ENCODE data around the gene ZBTB38.

The ZBTB38 gene

GRCh38 chr3:141380279-141380678 lies 12.0 kb downstream of the ZBTB38 start:
- intact Hi-C loops (cut with micrococcal nuclease), result no loop called here
- Mint-ChIP-seq H3K4me3 (no peak overlapping the region), H3K4me1 (ENCODE audit: low read depth) (peaks cover 16% of the 10 kb centered on the region), H3K9me3 (no peaks in the 10 kb centered on the region), H3K27me3 (no peaks in the 10 kb centered on the region), H3K36me3 (ENCODE audit: low read depth) (no peaks in the 10 kb centered on the region), H3K27ac (no peak overlapping the region)

GRCh38 chr3:141380987-141381386 lies 12.7 kb downstream of the ZBTB38 start:
- H3K9me3 Mint-ChIP-seq, result no peaks in the 10 kb centered on the region
- no peaks in the 10 kb centered on the region for H3K27me3 Mint-ChIP-seq
- H3K4me3 Mint-ChIP-seq, result no peak overlapping the region
- no peaks in the 10 kb centered on the region for H3K36me3 Mint-ChIP-seq (ENCODE audit: low read depth)
- H3K4me1 Mint-ChIP-seq (ENCODE audit: low read depth), result peaks cover 9% of the 10 kb centered on the region
- intact Hi-C loops (cut with micrococcal nuclease), result no loop called here
- H3K27ac Mint-ChIP-seq, result no peak overlapping the region

- Mint-ChIP-seq H3K27ac (no peak overlapping the region), H3K4me3 (no peak overlapping the region), H3K9me3 (no peaks in the 10 kb centered on the region), H3K36me3 (ENCODE audit: low read depth) (no peaks in the 10 kb centered on the region), H3K27me3 (no peaks in the 10 kb centered on the region), H3K4me1 (ENCODE audit: low read depth) (peaks cover 5% of the 10 kb centered on the region)
- intact Hi-C loops (cut with micrococcal nuclease), result no loop called here
Observed at GRCh38 chr3:141382571-141382970, 14.3 kb downstream of the ZBTB38 start.

- no peaks in the 10 kb centered on the region for H3K36me3 Mint-ChIP-seq (ENCODE audit: low read depth)
- H3K9me3 Mint-ChIP-seq, result no peaks in the 10 kb centered on the region
- no peaks in the 10 kb centered on the region for H3K27me3 Mint-ChIP-seq
- no peak overlapping the region for H3K27ac Mint-ChIP-seq
- peaks cover 5% of the 10 kb centered on the region for H3K4me1 Mint-ChIP-seq (ENCODE audit: low read depth)
- intact Hi-C loops (cut with micrococcal nuclease), result no loop called here
- no peak overlapping the region for H3K4me3 Mint-ChIP-seq
Observed at GRCh38 chr3:141383555-141384129, 15.3 kb downstream of the ZBTB38 start.

GRCh38 chr3:141384157-141384556 lies 15.9 kb downstream of the ZBTB38 start:
- Mint-ChIP-seq H3K9me3 (no peaks in the 10 kb centered on the region), H3K4me1 (ENCODE audit: low read depth) (peaks cover 5% of the 10 kb centered on the region), H3K36me3 (ENCODE audit: low read depth) (no peaks in the 10 kb centered on the region), H3K27me3 (no peaks in the 10 kb centered on the region), H3K4me3 (no peak overlapping the region), H3K27ac (no peak overlapping the region)
- intact Hi-C loops (cut with micrococcal nuclease), result no loop called here

GRCh38 chr3:141384575-141384974 lies 16.3 kb downstream of the ZBTB38 start:
- H3K9me3 Mint-ChIP-seq, result no peaks in the 10 kb centered on the region
- H3K4me3 Mint-ChIP-seq, result no peak overlapping the region
- H3K36me3 Mint-ChIP-seq (ENCODE audit: low read depth), result no peaks in the 10 kb centered on the region
- H3K4me1 Mint-ChIP-seq (ENCODE audit: low read depth), result peaks cover 5% of the 10 kb centered on the region
- no peaks in the 10 kb centered on the region for H3K27me3 Mint-ChIP-seq
- no peak overlapping the region for H3K27ac Mint-ChIP-seq
- intact Hi-C loops (cut with micrococcal nuclease), result no loop called here

GRCh38 chr3:141385406-141386125 lies 17.3 kb downstream of the ZBTB38 start:
- H3K9me3 Mint-ChIP-seq, result no peaks in the 10 kb centered on the region
- H3K27ac Mint-ChIP-seq, result no peak overlapping the region
- no peaks in the 10 kb centered on the region for H3K27me3 Mint-ChIP-seq
- intact Hi-C loops (cut with micrococcal nuclease), result no loop called here
- no peak overlapping the region for H3K4me3 Mint-ChIP-seq
- no peaks in the 10 kb centered on the region for H3K36me3 Mint-ChIP-seq (ENCODE audit: low read depth)
- H3K4me1 Mint-ChIP-seq (ENCODE audit: low read depth), result peaks cover 5% of the 10 kb centered on the region

- Mint-ChIP-seq H3K9me3 (no peaks in the 10 kb centered on the region), H3K4me3 (no peak overlapping the region), H3K36me3 (ENCODE audit: low read depth) (no peaks in the 10 kb centered on the region), H3K4me1 (ENCODE audit: low read depth) (peaks cover 3% of the 10 kb centered on the region), H3K27ac (no peak overlapping the region), H3K27me3 (no peaks in the 10 kb centered on the region)
- intact Hi-C loops (cut with micrococcal nuclease), result no loop called here
Observed at GRCh38 chr3:141386126-141386488, 17.8 kb downstream of the ZBTB38 start.

- no peaks in the 10 kb centered on the region for H3K4me1 Mint-ChIP-seq (ENCODE audit: low read depth)
- H3K27ac Mint-ChIP-seq, result no peak overlapping the region
- intact Hi-C loops (cut with micrococcal nuclease), result no loop called here
- no peak overlapping the region for H3K4me3 Mint-ChIP-seq
- H3K36me3 Mint-ChIP-seq (ENCODE audit: low read depth), result no peaks in the 10 kb centered on the region
- H3K9me3 Mint-ChIP-seq, result no peaks in the 10 kb centered on the region
- no peaks in the 10 kb centered on the region for H3K27me3 Mint-ChIP-seq
Observed at GRCh38 chr3:141386611-141387111, 18.4 kb downstream of the ZBTB38 start.

- Mint-ChIP-seq H3K4me3 (no peak overlapping the region), H3K27ac (no peak overlapping the region), H3K27me3 (no peaks in the 10 kb centered on the region), H3K9me3 (no peaks in the 10 kb centered on the region), H3K4me1 (ENCODE audit: low read depth) (no peaks in the 10 kb centered on the region), H3K36me3 (ENCODE audit: low read depth) (no peaks in the 10 kb centered on the region)
- intact Hi-C loops (cut with micrococcal nuclease), result no loop called here
Observed at GRCh38 chr3:141387516-141387915, 19.2 kb downstream of the ZBTB38 start.

- Mint-ChIP-seq H3K4me3 (no peak overlapping the region), H3K27ac (no peak overlapping the region), H3K9me3 (no peaks in the 10 kb centered on the region), H3K36me3 (ENCODE audit: low read depth) (no peaks in the 10 kb centered on the region), H3K4me1 (ENCODE audit: low read depth) (no peaks in the 10 kb centered on the region), H3K27me3 (peaks cover under 1% of the 10 kb centered on the region)
- intact Hi-C loops (cut with micrococcal nuclease), result no loop called here
Observed at GRCh38 chr3:141388395-141388794, 20.1 kb downstream of the ZBTB38 start.

- Mint-ChIP-seq H3K27me3 (peaks cover 1% of the 10 kb centered on the region), H3K27ac (no peak overlapping the region), H3K4me3 (no peak overlapping the region), H3K4me1 (ENCODE audit: low read depth) (no peaks in the 10 kb centered on the region), H3K9me3 (no peaks in the 10 kb centered on the region), H3K36me3 (ENCODE audit: low read depth) (no peaks in the 10 kb centered on the region)
- intact Hi-C loops (cut with micrococcal nuclease), result no loop called here
Observed at GRCh38 chr3:141388823-141389621, 20.7 kb downstream of the ZBTB38 start.

GRCh38 chr3:141389703-141390102 lies 21.4 kb downstream of the ZBTB38 start:
- Mint-ChIP-seq H3K4me3 (no peak overlapping the region), H3K27me3 (peaks cover 1% of the 10 kb centered on the region), H3K27ac (no peak overlapping the region), H3K4me1 (ENCODE audit: low read depth) (no peaks in the 10 kb centered on the region), H3K36me3 (ENCODE audit: low read depth) (no peaks in the 10 kb centered on the region), H3K9me3 (no peaks in the 10 kb centered on the region)
- intact Hi-C loops (cut with micrococcal nuclease), result no loop called here

- no peaks in the 10 kb centered on the region for H3K36me3 Mint-ChIP-seq (ENCODE audit: low read depth)
- no peaks in the 10 kb centered on the region for H3K9me3 Mint-ChIP-seq
- H3K4me3 Mint-ChIP-seq, result no peak overlapping the region
- no peak overlapping the region for H3K27ac Mint-ChIP-seq
- peaks cover 1% of the 10 kb centered on the region for H3K27me3 Mint-ChIP-seq
- intact Hi-C loops (cut with micrococcal nuclease), result no loop called here
- H3K4me1 Mint-ChIP-seq (ENCODE audit: low read depth), result no peaks in the 10 kb centered on the region
Observed at GRCh38 chr3:141390747-141391146, 22.4 kb downstream of the ZBTB38 start.
